GM19099 (cell line): Measurements from ENCODE around the gene CPA2.

Source experiments
- POLR2A ChIP-seq: IDR thresholded peaks from 3 replicates; pipeline ENCODE4 v1.6.1; 2011; ENCODE audit warnings: low read depth; ENCODE audit not compliant: insufficient read length; ENCODE audit errors: extremely low read depth

CPA2 gene

DNA sequence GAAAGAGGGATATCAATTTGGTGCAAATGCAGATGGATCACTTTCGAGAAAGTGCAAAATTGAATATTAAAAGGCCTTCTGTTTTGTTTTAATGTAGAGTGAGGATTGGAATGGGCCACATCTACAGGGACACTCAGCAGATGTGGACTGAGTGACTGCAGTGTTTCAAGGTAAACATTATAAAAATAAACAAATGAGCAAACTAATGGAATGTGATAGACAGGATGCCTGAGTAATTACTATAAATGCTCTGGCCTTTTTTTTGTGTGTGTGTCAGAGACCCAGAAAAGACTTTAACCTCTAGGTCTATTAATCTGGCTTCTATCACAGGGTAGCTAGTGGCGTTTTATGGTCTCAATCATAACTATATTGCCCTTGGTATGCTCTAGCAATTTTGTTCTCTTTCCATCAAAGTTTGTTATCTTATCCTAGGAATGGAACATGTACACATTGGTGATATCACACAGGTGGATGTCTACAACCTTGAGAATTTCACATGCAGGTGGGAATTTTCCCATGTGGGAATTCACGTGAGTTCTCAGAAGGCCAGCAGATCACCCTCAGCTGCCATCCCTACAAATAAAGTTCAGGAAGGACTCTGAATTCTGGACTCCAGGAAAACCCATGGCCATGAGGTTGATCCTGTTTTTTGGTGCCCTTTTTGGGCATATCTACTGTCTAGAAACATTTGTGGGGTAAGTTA, at the start of gene CPA2:
Gene CPA2, plus strand, starts transcription at position 606 of the 703 bp plus-strand sequence. Its CDS starts 19 bp downstream, at position 625.
- no peak for TF ChIP-seq POLR2A

DNA sequence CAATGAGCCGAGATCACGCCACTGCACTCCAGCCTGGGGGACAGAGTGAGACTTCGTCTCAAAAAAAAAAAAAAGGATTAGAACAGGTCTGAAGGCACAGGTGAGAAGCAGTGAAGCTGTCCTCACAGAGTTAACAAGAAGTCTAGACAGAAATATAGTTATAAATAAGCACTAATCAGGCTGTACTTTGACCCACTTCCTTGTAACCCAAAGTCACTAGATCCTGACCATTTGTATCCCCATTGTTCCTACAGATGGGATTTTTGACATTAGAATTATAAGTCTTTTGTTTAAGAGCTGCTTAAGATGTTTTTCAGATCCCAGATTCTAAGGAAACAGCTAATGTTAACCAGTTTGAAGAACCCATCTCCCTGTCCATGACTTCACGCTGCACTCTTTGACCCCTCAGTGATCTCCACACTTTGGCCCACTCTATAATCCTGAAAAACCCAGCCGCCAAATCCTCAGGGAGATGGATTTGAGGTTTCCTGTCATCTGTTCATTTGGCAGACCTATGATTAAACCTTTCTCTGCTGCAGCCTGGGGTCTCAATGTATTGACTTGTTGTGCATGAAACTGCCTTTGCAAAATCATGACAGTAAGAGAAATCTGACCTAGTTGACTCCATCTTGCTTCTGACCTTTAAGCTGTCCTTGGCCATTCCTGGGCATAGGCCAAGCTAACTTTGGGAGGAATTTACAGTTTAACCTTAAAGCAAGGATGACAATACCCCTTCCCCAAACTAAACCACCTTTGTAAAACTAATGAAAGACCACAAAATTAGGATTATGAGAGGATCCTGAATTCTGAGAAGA, 47.6 kb upstream of the CPA2 start:
- no peak for TF ChIP-seq POLR2A

DNA sequence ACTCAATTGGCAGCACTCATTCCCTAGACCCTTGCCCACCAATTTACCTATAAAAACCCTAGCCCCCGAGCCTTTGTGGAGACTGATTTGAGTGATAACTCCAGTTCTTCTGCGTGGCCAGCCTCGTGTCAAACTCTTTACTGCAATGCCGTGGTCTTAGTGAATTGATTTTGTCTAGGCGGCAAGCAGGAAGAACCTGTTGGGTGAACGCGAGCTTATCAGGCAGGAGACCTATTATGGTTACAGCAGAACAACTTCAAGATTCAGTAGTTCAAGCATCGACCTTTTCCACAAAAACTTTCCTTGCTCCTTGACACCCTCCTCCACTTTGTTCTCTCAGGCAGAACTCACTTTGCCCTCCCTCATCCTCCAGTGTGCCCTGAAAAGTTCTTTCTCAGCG, 46.8 kb upstream of the CPA2 start:
- no peak for TF ChIP-seq POLR2A

- TF ChIP-seq POLR2A, result no peak
Observed at GRCh38 chr7:130221746-130222145, 44.9 kb upstream of the CPA2 start.

- TF ChIP-seq POLR2A, result no peak
Observed at GRCh38 chr7:130223646-130224045, 43.0 kb upstream of the CPA2 start.

GRCh38 chr7:130224210-130224609, 42.5 kb upstream of the CPA2 start:
- no peak for TF ChIP-seq POLR2A

- TF ChIP-seq POLR2A, result no peak
Observed at GRCh38 chr7:130226333-130226732, 40.3 kb upstream of the CPA2 start.

DNA sequence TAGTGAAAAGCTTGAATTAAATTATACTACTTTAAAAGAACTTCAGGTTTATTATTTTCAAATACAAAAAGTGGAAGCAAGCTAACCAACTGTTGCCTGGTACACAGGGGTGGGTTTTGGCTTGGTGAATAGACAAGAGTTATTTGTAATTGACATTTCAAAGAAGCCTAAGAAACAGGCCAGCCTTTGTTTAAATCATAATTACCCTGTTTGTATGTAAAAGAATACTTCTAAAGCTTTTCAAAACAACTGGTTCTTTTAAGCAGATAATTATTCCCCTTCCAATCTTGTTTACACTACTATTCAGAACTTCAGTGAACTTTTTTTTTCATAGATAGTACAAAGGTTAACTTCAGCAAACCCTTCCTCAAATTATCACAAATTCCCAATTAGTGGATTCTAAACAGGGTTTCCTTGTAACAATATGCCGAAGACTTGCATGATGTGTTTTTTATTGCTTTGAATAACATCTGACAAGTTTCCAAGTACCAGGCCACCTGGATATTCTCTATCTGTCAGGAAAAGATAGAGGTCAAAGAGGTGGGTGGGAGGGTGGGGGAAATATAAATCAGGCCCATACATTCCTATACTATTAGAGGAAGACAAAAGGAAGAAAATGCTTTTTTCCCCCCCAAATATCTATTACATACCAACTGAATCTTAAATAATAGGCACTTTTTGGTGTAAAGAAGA, 38.6 kb upstream of the CPA2 start:
- no peak for TF ChIP-seq POLR2A

DNA sequence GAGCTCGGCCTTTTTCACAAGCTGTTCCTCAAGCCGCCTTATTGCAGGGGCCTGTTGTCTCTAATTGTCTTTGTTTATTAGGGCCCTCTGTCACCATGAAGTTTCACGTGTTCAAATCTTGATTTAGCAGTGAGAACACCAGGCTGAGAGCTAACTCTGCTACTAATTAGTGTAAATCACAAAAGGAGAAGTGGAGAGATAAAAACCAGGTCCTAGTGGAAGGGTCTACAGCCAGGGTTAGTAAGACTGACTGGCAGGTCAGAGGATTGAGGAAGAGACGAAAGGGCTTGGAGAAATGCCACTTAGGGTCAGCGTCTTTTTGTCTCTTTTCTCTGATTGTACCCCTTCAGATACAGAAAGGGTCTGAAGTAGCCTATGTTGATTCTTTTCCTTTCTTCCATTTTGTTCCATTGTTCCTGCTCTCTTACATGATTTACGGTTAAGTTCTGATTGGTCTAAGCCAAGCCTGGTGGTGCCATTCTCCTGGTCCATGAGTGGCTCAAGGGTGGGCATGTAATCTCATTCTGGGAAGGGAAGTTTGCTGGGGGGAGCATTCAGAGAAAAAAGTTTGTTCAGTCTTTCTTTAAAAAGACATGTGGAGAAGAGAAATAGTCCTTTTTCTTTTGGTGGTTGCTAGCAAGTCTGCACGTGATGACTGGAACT, 37.7 kb upstream of the CPA2 start:
- no peak for TF ChIP-seq POLR2A

- no peak for TF ChIP-seq POLR2A
Observed at GRCh38 chr7:130231792-130232191, 34.9 kb upstream of the CPA2 start.

DNA sequence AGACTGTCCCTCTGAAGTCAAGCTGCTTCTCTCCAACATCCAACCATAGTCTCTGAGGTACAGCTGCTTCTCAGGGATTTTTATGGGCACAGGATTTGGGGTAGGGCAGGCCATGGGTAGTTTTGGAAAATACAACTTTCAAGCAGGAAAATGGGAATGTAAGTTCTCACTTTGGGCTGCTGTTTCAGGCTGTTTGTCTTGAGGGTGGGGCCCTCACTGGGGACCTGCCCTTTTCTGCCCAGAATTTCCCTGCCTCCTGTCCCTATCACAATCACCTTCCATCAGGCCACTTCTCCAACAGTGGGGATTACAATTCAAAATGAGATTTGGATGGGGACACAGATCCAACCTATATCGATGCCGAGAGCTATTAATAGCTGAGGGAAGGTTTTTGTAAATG, 34.5 kb upstream of the CPA2 start:
- TF ChIP-seq POLR2A, result no peak

GRCh38 chr7:130234078-130234477, 32.6 kb upstream of the CPA2 start:
- TF ChIP-seq POLR2A, result no peak

- TF ChIP-seq POLR2A, result no peak
Observed at GRCh38 chr7:130240240-130240639, 26.4 kb upstream of the CPA2 start.

- TF ChIP-seq POLR2A, result no peak
Observed at GRCh38 chr7:130242198-130243014, 24.3 kb upstream of the CPA2 start.

DNA sequence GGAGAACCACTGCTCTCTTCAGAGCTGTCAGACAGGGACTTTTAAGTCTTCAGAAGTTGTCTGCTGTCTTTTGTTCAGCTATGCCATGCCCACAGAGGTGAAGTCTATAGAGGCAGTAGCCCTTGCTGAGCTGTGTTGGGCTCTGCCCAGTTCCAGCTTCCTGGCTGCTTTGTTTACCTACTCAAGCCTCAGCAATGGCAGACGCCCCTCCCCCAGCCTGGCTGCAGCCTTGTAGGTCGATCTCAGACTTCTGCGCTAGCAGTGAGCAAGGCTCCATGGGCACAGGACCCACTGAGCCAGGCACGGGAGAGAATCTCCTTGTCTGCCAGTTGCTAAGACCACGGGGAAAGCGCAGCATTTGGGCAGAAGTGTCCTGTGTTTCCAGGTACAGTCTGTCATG, 12.1 kb upstream of the CPA2 start:
- no peak for TF ChIP-seq POLR2A

- no peak for TF ChIP-seq POLR2A
Observed at GRCh38 chr7:130256704-130257103, 10.0 kb upstream of the CPA2 start.
